GM06990 (cell line): ENCODE measurements around the gene PGA4.
"Not testable (repeated sequence)": the region's sequence is repeated elsewhere in the genome, so short reads cannot be mapped to it uniquely, and the experiment has no call there.

Experiments
- DNase-seq: peaks from one replicate; pipeline ENCODE4 v3.0.0-alpha.2; 2011; ENCODE audit not compliant: insufficient read length; ENCODE audit errors: extremely low read depth
- H3K27me3 ChIP-seq: replicated peaks from 2 replicates; pipeline ENCODE4 v1.6.0; 2011; ENCODE audit warnings: low read length; ENCODE audit not compliant: control insufficient read depth, insufficient read depth
- H3K36me3 ChIP-seq: 2 replicates; pipeline ENCODE4 v1.5.1; 2011; ENCODE audit warnings: low read length; ENCODE audit not compliant: control insufficient read depth, insufficient read depth
- H3K4me3 ChIP-seq: replicated peaks from 2 replicates; pipeline ENCODE4 v1.5.1; 2011; ENCODE audit warnings: low read depth, mild to moderate bottlenecking, control low read depth, low read length
- CTCF ChIP-seq: IDR thresholded peaks from 2 replicates; pipeline ENCODE4 v1.5.1; 2011; ENCODE audit warnings: low read length, control low read depth, mild to moderate bottlenecking, inconsistent platforms; ENCODE audit not compliant: insufficient read depth, poor library complexity, severe bottlenecking

The PGA4 gene

GRCh38 chr11:61248071-61248470 is 25.9 kb downstream of the PGA4 start:
- not testable (repeated sequence) for DNase-seq, H3K4me3 ChIP-seq, H3K27me3 ChIP-seq, H3K36me3 ChIP-seq

DNA sequence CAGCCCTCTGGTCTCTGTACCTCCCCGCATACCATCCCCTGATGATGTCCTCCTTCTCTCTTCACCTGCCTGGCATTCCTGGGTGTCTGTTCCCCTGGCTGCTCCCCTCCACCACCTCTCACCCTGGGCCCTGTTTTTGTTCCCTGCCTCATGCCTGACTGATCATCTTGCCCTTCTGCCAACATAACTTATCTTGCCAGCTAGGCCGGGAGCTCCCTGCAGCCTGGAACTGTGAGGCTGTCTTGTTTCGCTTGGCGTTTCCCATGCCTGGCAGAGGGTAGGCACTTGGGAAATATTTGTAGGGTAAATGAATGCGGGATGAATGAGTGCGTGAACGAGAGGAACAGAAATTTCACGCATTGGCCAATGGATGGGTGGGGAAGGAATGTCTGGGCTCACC is 27.1 kb downstream of the PGA4 start:
- H3K36me3 ChIP-seq, H3K27me3 ChIP-seq, DNase-seq, H3K4me3 ChIP-seq: not testable (repeated sequence)

GRCh38 chr11:61250796-61251765 is 28.9 kb downstream of the PGA4 start:
- DNase-seq, H3K27me3 ChIP-seq, H3K4me3 ChIP-seq, H3K36me3 ChIP-seq: not testable (repeated sequence)

DNA sequence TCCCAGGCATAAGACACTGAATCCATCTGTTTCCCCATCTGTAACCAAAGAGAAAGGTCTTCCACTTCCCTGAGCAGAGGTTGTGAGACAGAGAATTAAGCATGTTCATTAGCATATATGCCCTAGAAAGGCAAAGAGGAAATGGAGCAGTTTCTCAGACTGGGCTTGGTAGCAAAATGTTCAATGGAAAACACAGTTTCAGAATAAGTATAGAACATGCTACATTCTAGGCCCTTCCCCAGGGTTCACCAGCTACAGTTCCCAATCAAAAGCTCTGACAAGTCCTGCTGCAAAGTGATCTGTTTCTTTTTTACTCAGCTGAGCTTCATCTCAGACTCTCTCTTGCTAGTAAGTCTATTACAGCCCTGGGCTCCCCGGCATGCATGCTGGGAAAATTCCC is 30.2 kb downstream of the PGA4 start:
- not testable (repeated sequence) for H3K4me3 ChIP-seq, H3K27me3 ChIP-seq, H3K36me3 ChIP-seq, DNase-seq

DNA sequence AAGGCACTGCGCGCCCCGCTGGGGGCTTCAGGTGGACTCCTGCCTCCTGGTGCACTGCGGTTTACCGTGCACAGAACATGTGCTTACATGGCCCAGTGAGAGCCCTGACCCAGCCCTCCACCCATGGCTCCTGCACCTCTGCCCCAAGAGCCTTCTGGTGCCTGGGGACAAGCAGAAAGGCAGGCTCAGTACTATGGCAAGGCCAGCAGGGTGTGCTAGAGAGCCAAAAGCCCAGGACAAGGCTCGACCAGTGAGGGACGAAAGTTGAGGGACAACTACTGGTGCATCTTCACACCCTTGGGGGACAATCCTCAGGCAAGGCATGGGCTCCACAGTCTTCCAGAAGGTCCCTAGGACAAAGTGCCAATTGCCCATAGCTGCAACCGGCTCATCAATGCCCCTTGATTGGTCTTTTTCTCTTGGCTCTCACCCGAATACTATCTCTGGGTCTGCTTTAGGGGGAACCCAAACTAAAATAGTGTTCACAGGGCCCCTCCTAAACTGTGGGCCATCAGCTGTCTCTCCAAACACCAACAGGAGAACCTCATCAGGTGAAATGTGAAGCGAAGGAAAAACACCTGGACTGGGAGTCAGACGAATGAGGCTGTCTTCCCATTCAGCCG is 32.4 kb downstream of the PGA4 start:
- no peak overlapping the region for H3K4me3 ChIP-seq
- H3K27me3 ChIP-seq, result no peaks in the 10 kb centered on the region
- peak; percentile 33 for DNase-seq
- H3K36me3 ChIP-seq, result no peaks in the 10 kb centered on the region; the same call in 1 of the 2 replicates
- TF ChIP-seq CTCF, result peak; percentile 98

DNA sequence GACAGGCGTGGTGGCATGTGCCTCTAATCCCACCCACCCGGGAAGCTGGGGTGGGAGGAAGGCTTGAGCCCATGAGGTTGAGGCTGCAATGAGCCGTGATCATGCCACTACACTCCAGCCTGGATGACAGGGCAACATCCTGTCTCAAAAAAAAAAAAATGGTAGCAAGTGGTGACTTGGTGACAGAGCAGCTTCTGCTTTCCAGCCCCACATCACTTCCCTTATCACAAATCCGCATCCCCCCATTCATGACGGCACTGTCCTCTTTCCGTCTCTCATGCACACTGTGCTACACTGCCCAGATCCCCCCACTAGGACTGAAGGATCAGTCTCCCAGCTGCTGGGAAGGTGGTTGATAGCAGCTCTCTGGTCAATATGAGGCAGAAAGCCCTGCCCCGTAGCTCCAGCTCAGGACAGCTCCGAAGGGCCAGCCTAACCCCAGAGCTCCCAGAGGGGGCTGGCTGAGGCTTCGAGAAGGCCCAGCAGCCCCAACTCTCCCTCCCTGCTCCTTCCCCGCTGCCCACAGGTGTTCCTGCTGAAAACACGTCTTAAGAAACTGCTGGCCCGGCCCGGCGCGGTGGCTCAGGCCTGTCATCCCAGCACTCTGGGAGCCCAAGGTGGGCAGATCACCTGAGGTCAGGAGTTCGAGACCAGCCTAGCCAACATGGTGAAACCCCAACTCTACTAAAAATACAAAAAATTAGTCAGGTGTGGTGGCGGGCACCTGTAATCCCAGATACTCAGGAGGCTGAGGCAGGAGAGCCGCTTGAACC is 34.7 kb downstream of the PGA4 start:
- no peaks in the 10 kb centered on the region for H3K27me3 ChIP-seq
- no peak overlapping the region for H3K4me3 ChIP-seq
- TF ChIP-seq CTCF, result no peak
- DNase-seq, result no peak
- H3K36me3 ChIP-seq, result no peaks in the 10 kb centered on the region; the same call in none of the 2 replicates

GRCh38 chr11:61258546-61258945 is 36.4 kb downstream of the PGA4 start:
- no peak for TF ChIP-seq CTCF
- H3K36me3 ChIP-seq, result no peaks in the 10 kb centered on the region; the same call in none of the 2 replicates
- H3K27me3 ChIP-seq, result no peaks in the 10 kb centered on the region

More at GRCh38 chr11:61258546-61258945, 36.4 kb downstream of the PGA4 start:
- no peak for DNase-seq
- H3K4me3 ChIP-seq, result no peak overlapping the region
